GM21529 (cell line): Measurements from ENCODE around the gene PRSS58.

Experiments
- ATAC-seq: cut with Tn5 transposase; IDR thresholded peaks from one replicate; pipeline ENCODE4 v1.9.1; 2021; ENCODE audit not compliant: unreplicated experiment

PRSS58 gene

DNA sequence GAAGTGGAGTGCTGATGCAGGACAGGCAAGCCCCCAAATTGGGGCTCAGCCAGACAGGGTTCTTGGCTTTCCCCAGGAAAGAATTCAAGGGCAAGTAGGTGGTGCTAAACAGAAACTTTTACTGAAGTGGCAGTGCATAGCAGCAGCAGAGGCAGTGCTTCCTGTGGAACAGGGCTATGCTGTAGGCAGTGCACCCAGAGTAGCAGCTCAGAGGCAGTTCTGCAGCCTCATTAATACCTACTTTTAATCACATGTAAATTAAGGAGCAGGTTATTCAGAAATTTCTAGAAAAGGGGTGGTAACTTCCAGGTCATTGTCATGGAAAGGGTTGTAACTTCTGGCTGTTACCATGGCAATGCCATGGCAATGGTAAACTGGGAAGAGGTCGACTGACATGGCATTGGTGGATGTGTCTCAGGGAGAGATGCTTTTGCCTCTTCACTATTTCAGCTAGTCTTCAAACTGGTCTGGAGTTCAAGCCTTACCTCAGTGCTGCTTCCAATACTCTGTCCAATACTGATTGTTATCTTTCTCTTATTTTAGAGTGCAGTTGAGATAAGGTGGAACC is 29.2 kb downstream of the PRSS58 start:
- no peak for ATAC-seq
